NCI-H1417 treated with DMSO at 0.1 percent for 48 hours (cell line): ENCODE results near the gene SMTN.
"Not testable (repeated sequence)": the region's sequence is repeated elsewhere in the genome, so short reads cannot be mapped to it uniquely, and the experiment has no call there.

Source experiments
- DNase-seq: peaks from one replicate; lab custom pipeline; 2025; lab: John Stamatoyannopoulos, UW

Gene SMTN

GRCh38 chr22:31104869-31105268 lies 23.8 kb downstream of the SMTN start:
- DNase-seq = no peak

GRCh38 chr22:31105282-31105929 lies 24.3 kb downstream of the SMTN start:
- no peak for DNase-seq

GRCh38 chr22:31106001-31106571 lies 25.0 kb downstream of the SMTN start:
- no peak for DNase-seq

- DNase-seq = no peak
Measured at GRCh38 chr22:31106731-31107177, 25.6 kb downstream of the SMTN start.

GRCh38 chr22:31107178-31107893 lies 26.2 kb downstream of the SMTN start, which contains the start of gene SELENOM:
SELENOM (minus strand) TSS chr22:31107568; CDS start chr22:31107505, 63 bp downstream.
- DNase-seq = no peak

GRCh38 chr22:31107894-31108218 lies 26.7 kb downstream of the SMTN start:
- DNase-seq = no peak

GRCh38 chr22:31112547-31113091 lies 31.5 kb downstream of the SMTN start:
- DNase-seq = not testable (repeated sequence)

- DNase-seq = no peak
Measured at GRCh38 chr22:31118046-31118820, 37.1 kb downstream of the SMTN start.

GRCh38 chr22:31119026-31119717 lies 38.1 kb downstream of the SMTN start:
- no peak for DNase-seq

GRCh38 chr22:31120230-31120629 lies 39.1 kb downstream of the SMTN start:
- no peak for DNase-seq

- DNase-seq = no peak
Measured at GRCh38 chr22:31120642-31121041, 39.5 kb downstream of the SMTN start.

GRCh38 chr22:31121403-31121802 lies 40.3 kb downstream of the SMTN start:
- no peak for DNase-seq

- no peak for DNase-seq
Measured at GRCh38 chr22:31122196-31122531, 41.0 kb downstream of the SMTN start.

- no peak for DNase-seq
Measured at GRCh38 chr22:31122532-31123291, 41.6 kb downstream of the SMTN start, which contains the start of gene INPP5J. INPP5J (plus strand) TSS chr22:31122966; CDS start chr22:31123015, 49 bp downstream.

- no peak for DNase-seq
Measured at GRCh38 chr22:31123292-31123602, 42.1 kb downstream of the SMTN start.

- no peak for DNase-seq
Measured at GRCh38 chr22:31124290-31124689, 43.2 kb downstream of the SMTN start.

GRCh38 chr22:31124811-31125465 lies 43.8 kb downstream of the SMTN start:
- DNase-seq = no peak

GRCh38 chr22:31125521-31126117 lies 44.5 kb downstream of the SMTN start:
- no peak for DNase-seq

GRCh38 chr22:31126128-31126868 lies 45.2 kb downstream of the SMTN start:
- no peak for DNase-seq

GRCh38 chr22:31126869-31127175 lies 45.7 kb downstream of the SMTN start:
- DNase-seq = no peak
